GM21576 (cell line): ENCODE measurements around the gene TLE4.
"Not testable (repeated sequence)": the region's sequence is repeated elsewhere in the genome, so short reads cannot be mapped to it uniquely, and the experiment has no call there.

Experiments
- ATAC-seq: cut with Tn5 transposase; IDR thresholded peaks from one replicate; pipeline ENCODE4 v1.9.1; 2021; ENCODE audit warnings: mild to moderate bottlenecking, moderate library complexity; ENCODE audit not compliant: unreplicated experiment

Gene TLE4

DNA sequence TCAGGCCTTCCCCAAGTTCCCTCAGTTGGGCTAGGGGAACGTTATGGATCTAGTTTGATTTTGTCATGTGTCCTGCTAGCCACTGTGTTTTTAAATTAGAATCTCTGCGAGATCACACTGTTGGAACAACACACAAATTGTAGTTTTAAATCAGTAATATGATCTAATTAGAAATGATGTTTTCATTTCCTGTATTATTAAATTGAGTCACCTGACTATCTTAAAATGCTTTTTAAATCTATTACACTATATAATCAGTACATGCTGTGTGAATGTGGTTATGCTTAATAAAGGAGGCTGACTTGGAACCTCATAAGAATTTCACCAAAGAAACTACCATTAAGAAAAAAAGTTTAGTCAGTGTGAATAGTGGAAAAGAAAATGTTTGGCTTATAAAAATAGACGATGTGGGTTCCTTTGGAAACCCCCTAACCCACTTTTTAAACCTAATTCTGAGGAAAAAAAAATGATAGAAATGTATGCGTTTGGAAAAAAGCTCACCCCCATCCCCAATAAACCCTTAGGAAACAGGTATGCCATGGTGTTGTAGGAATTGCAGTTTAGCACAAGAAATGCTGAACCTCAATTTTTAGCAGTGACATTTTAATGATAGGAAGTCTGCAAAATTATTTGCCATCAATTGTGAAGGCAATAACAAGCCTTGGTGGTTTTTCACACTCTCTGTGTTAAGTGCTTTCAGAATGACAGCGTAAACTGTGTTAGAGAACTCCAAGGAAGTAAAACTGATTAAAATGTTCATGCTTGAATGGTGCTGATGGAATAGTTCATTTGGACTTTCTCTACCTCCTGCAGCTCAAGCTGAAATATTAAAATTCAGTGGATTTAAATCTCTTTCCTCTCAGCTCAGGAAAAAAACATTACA, 59.0 kb downstream of the TLE4 start:
- peak; percentile 72 for ATAC-seq

DNA sequence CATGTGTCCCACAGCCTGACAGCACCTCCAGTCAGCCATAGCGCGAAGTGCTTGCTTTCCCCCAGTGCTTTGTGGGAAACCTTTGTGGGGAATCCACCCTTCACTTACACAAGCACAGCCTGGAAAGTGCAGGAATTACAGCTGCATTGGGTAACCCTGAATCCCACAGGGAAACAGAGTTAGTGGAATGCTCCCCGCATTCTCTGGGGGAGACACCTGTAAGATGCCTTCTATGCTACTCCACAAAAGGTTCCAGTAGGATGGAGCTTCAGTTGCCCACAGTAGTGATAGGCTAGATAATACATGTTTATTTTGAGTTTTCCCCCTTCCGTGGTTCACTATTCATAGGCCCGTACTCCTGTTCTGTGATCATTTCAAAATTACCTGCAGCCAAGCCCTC, 60.3 kb downstream of the TLE4 start:
- no peak for ATAC-seq

DNA sequence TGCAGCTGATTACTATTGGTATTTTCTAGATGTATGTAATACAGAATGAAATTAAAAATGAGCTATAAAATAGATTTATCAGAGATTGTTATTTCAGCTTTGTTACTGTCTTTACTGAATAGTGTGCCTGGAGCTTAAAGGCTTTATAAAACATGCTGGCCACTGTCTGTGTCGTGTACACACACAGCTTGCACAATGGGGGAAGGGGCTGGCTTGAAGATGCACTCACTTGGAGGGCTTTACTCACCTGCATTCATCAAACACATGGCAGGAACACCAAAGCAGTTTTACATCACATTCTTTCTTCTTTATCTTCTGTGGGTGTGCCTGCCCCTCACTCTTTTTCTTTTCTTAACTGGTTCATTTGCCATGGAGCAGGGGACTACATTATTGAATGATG, 60.9 kb downstream of the TLE4 start:
- ATAC-seq: no peak

DNA sequence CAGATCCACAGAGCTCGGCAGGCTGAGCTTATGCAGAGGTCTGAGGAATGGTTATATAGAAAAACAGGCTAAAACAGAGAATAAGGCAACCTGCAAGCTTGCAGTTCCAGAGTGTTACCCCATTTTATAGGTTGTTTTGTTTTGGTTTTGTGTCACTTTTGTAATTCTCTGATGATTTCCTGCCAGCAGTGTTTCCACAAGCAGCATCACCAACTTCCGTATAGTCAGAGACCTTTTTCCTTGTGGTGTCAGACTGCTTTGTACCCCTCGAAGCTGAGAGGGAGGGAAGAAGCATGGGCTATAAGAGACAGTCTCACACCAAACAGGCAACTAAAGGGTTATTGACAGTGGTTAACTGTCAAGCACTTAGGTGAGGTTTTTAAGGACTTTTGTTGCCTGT, 61.8 kb downstream of the TLE4 start:
- ATAC-seq: no peak

DNA sequence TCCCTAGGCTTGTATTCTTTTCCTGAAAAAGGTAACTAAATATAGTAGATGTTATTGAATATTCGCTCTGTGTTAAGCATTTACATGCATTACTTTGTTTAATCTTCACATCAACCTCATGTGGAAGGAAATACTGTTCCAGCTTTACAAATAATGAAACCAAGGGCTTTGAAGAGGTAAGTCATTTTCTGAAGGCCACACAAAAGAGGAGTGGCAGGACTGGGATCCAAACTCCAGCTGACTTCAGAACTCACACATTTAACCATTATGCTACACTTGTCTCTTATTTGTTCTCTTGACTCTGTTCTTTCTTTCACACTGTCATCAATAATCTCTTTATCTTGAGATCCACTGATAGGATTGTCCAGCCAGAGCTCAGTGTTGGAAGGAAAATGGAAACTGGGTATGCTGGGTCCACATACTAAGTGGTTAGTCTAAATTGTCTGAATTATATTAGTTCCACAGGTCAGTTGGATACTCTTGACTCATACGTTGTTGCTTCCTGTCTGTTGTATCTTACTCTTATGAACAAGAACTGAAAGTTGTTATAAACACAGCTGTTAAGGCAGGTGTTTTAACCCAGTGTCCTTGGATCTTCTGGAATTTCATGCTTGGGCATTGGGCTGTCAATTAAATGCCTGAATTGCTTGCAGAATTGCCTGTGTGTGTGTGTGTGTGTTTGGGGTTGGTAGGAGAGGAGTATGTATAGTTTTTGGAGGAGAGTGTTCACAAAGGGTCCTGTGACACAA, 65.6 kb downstream of the TLE4 start:
- no peak for ATAC-seq

DNA sequence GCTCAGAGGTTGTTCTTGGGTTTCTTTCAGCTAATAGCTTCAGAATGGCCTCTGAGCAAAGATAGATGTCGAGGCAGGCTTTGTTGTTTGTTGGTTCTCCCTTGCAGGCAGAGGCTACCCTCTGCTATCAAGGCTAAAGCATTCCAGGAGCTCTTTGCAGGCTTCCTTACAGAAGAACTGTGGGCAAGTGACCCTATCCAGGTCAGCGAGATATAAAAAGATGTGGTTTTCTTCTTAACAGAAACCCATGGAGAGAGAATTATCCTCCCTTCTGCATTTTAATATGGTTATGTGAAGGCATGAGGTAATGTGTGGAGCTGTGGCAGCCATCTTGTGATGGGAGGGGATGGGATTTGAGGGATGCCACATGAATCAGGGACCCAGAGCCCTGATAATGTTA, 67.0 kb downstream of the TLE4 start:
- no peak for ATAC-seq

DNA sequence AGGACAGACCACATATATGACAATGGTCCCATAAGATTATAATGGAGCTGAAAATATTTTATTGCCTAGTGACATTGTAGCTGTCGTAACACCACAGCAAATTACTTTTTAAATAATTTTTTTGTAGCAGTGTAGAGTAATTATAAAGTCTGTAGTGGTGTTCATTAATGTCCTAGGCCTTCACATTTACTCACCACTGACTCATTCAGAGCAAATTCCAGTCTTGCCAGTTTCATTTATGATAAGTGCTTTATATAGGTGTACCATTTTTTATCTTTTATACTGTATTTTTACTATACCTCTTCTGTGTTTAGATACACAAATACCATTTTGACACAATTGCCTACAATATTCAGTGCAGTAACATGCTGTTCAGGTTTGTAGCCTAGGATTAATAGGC, 67.6 kb downstream of the TLE4 start:
- ATAC-seq: no peak

DNA sequence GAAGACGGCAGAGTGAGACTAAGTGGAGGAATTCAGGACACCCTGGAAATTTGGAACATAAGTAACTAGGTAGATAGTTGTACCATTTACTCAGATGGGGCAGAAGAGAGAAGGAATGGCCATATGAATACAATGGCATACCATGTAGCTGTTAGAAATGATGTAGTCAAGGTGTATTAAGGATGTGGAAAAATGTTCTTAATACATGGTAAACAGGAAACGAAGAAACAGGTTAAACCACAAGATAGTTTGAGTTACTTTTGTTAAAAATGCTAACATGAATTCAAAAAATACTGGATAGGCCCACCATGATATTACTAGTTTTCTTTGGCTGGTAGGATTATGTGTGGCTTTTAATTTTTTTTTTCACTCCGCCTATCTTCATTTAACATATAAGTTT, 68.3 kb downstream of the TLE4 start:
- not testable (repeated sequence) for ATAC-seq

DNA sequence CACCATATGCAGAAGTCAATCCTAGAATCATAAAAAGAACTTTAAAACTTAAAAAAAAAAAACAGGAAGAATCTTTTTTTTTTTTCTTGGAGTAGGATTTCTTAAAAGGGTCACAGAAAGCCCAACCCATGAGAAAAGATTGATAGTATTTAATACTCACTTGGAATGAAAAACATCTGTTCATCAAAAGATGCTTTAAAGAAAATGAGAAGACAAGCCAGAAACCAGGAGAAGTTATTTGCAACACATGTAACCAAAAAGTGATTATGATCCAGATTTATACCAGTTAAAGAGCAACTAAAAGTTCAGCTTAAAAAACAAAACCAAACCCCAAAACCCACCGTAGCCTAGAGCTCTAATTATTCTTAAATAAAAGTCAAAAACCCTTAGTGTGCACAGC, 69.3 kb downstream of the TLE4 start:
- ATAC-seq: no peak

DNA sequence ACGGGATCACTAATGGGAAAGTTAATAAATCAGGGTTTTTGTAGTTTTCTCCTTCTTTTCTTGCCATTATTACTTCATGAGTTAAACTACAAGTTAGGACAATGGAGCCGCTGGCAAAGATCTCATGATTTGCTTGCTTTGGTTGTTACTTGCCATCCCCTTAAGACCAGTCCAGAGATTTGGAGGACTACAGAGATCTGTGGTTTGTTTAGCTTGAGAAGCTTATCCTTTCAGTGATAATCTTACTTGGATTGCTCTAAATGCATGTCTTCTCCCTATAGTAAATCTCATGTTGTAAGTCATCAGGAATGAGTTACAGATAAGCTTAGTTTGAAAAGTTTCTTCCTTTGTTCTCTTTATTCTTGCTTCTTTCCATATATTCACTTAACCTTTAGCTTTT, 70.9 kb downstream of the TLE4 start:
- no peak for ATAC-seq

DNA sequence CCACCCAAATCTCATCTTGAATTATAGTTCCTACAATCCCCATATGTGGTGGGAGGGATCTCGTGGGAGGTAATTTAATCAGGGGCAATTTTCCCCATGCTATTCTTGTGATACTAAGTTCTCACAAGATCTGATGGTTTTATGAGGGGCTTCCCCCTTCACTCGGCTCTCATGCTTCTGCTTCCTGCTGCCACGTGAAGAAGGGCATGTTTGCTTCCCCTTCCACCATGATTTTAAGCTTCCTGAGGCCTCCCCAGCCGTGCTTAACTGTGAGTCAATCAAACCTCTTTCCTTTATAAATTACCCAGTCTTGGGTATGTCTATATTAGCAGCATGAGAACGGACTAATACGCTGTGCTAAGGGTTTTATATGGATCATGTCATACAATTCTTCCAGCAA, 72.3 kb downstream of the TLE4 start:
- ATAC-seq: no peak

DNA sequence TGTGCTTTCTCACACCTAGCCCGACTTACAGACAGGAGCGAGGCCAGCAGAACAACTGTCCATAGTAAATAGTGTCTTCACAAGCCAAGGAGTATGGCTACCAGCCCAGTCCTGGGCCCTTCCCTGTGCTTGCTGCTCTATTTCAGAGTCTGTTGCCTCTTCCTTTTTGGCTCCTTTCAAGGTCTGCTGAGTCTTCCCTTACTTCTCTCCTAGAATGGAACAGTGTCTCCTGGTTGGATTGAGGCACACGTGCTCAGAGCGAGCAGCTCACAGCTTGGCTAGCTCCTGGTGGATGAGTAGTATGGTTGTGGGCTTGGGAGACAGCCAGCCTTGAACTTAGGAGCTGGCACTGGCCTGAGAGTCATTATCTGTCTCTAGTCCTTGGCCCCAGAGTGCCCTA, 72.8 kb downstream of the TLE4 start:
- no peak for ATAC-seq

DNA sequence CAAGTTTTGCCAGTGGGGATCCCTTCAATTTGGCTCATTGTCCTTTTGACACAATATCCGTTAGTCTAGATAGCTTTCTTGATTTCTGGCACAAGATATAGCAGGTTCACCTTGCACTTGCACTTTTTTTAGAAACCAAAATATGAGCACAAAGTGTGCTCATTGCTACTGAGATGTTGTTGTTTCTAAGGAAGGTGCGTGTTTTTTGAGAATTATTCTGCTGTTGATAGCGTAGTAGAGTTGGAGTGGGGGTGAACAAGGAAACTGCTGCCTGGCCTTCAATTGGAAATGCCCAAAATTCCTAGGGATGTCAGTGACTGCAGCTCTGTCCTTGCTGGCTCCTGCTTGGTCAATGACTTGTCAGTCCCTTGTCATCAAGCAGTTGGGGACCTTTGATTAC, 73.3 kb downstream of the TLE4 start:
- no peak for ATAC-seq

DNA sequence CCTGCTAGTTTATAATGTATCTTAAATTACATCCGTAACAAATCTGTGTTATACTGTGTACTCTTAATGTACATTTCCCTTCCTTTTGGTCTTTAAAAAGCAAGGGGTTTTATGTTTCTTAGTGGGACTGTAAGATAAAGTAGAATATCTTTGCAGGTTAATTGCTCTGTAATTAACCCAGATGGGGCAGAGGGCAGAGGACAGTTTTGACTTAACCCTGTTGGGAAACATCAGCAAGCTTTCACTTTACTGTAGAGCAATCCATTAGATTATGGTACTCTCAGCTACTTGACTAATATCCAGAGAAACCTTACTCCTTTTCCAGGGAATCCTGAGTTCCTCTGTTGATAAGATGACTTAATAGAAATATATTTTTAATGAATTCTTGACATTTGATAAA, 74.3 kb downstream of the TLE4 start:
- ATAC-seq: no peak

DNA sequence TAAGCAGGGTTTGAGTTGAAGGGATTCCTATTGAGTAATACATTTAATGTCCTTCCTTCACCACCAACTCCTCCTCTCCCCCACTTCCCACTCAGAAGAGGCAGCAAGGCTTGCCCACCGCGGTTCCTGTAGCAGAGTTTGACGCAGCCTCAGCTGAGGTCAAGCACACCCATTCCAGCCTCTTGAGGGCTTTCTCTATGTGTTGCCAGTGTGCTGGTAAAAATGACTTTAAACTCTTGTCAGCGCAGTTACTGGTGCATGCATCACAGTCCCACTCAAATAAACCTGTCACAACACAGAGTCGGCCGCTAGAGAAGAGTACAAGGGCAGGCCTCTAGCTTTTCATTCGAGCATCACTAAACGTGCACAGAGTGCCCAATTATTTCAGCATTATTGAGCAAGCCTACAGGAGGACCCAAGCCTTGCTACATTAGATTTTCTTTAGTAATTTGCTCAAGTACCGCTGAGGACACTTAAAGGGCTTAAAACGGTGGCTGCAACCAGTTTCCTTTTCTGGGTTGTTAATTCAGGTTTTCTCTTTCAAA, 79.6 kb downstream of the TLE4 start:
- ATAC-seq: no peak

DNA sequence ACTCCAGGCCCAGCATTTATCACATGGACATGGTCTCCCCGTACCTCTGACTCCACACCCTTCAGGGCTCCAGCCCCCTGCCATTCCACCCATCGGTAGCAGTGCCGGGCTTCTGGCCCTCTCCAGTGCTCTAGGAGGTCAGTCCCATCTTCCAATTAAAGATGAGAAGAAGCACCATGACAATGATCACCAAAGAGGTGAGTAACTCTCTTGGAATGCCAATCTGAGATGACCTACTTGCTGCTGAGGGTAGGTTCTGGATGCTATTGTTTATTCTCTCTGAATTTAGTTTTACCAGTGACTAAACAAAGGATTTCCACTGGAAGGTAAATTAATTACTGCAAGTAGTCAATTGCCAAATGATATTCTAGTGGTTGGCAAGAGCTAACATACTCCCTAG, 80.8 kb downstream of the TLE4 start:
- no peak for ATAC-seq

DNA sequence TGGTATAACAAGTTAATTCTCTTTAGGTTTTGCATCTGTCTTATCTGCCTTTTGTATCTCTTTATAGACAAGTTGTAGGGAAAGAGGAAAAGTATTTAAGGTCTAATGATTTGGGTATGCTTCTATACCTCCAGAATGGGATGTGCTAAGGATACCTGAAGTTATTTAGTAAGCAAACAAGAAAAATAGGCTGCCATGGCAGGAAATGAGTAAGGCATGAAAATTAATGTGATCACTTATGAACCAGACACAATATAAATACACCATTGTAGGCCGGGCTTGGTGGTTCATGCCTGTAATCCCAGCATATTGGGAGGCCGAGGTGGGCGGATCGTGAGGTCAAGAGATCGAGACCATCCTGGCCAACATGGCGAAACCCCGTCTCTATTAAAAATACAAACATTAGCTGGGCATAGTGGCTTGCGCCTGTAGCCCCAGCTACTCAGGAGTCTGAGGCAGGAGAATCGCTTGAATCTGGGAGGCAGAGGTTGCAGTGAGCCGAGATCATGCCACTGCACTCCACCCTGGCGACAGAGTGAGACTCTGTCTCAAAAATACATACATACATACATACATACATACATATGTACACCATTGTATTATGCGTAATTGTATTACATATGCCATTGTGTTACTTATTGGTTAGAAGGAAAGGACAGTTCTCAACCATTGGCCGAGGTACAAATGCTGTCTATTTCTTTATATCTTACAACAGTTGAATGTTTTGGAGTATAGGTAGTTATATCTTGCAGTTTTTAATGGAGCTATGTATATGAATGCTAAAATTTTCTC, 83.0 kb downstream of the TLE4 start:
- ATAC-seq: not testable (repeated sequence)

DNA sequence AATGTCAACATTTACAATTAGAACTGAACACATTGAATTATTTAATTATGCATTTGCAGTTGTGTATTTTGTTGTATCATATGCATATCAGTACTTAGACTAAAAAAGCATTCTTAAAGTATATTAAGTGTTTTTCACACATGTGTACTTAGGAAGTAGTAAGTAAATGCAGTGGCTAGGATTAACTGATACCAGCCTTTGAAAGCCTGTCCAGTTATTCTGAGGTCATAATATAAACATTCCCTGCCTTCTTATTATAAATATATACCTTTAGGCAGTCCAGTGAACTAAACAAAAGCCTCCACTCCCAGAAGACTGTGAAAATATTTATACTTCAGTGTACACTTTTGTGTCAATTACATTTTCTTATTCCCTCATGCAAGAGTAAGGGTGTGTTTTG, 83.8 kb downstream of the TLE4 start:
- ATAC-seq: no peak

DNA sequence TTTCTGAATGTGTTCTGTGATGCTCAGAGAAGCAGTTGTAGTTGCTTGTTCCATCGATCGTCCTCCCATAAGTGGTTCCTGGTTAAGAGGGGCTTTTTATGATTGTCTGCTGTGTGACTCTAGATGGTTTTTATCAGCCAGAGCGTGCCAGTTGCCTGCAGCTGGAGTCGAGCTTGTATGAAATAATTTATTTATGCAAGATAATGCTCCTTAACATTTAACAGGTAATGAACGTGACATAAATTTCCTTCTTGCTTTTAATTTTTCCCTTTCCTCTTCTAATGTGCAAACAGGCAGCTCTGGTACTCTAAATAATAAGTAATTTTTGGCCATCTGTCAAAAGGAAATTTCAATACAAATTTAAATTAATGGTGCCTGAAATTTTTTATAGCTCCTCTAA, 84.4 kb downstream of the TLE4 start:
- no peak for ATAC-seq

DNA sequence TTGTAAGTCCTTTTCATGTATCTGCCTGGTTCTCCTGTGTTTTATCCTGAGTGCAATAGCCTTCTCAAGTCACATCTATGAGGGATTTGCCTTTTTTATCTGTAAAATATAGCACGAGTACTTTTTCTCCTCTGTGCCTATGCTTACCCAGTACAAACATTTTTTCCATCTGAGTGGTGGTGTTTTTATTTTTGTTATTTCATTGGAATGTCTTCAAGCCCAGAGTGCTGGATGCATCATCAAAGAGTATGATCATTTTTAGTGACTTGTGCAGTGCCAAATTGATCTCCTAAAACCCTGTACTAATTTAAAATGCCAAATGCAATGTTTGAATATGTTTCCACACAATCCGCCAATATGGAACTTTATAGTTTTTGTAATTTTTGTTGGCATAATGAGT, 86.1 kb downstream of the TLE4 start:
- no peak for ATAC-seq

DNA sequence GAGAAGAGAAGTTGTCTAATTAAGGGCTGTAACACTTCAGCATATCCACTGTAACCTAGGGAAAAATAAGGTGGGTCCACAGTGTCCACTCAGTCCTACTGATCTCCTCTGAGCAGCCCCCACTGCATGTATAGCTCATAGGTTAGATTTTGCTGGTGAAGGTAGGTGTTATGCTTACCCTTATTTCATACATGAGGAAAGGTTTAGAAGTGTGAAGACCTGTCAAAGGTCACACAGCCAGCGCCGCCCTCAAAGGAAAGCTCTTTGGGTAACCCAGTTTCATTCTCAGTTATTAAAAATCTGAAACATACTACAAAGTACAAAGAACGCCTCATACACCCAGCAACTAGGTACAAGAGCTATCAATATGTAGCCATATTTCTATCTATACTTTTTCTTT, 87.2 kb downstream of the TLE4 start:
- no peak for ATAC-seq
